Liver (tissue), 9 donors: ENCODE measurements around the gene POLN. TPM values are rescaled to one million over a fixed set of nuclear protein-coding genes. Genes with fewer than 3 reads are reported as not detected.

Experiments used
- DNase-seq: peaks from one replicate; pipeline ENCODE4 v3.0.0-alpha.2; 2017; ENCODE audit warnings: low spot score
- H3K27ac ChIP-seq, 2 donors: one replicate each; pipeline ENCODE4 v1.7.0; 2013; ENCODE audit warnings: inconsistent platforms in 2 of 2, low read length in 2 of 2, control low read depth in 1 of 2, low read depth in 1 of 2, mild to moderate bottlenecking in 1 of 2
- H3K27me3 ChIP-seq, 4 donors: one replicate each; pipeline versions ENCODE4 v1.6.1 to v1.7.0; 2013; ENCODE audit warnings: low read length in 3 of 4, inconsistent platforms in 1 of 4, mild to moderate bottlenecking in 1 of 4, moderate library complexity in 1 of 4; ENCODE audit not compliant: control insufficient read depth in 4 of 4, insufficient read depth in 4 of 4
- H3K36me3 ChIP-seq, 4 donors: one replicate each; pipeline versions ENCODE4 v1.6.1 to v1.7.0; 2013; ENCODE audit warnings: low read length in 3 of 4, mild to moderate bottlenecking in 3 of 4, low read depth in 1 of 4, moderate library complexity in 1 of 4; ENCODE audit not compliant: control insufficient read depth in 4 of 4, insufficient read depth in 3 of 4
- H3K4me1 ChIP-seq, 4 donors: one replicate each; pipeline versions ENCODE4 v1.6.1 to v1.7.0; 2013; ENCODE audit warnings: low read length in 3 of 4, mild to moderate bottlenecking in 3 of 4, moderate library complexity in 1 of 4; ENCODE audit not compliant: control insufficient read depth in 4 of 4, insufficient read depth in 4 of 4
- H3K4me3 ChIP-seq, 3 donors: one replicate each; pipeline versions ENCODE4 v1.6.1 to v1.7.0; 2013; ENCODE audit warnings: low read length in 3 of 3, control low read depth in 1 of 3, low read depth in 1 of 3, mild to moderate bottlenecking in 1 of 3
- H3K9ac ChIP-seq, 2 donors: one replicate each; pipeline ENCODE4 v1.7.0; 2013; ENCODE audit warnings: low read length in 2 of 2, mild to moderate bottlenecking in 2 of 2, moderate library complexity in 2 of 2, control low read depth in 1 of 2, low read depth in 1 of 2
- H3K9me3 ChIP-seq, 4 donors: one replicate each; pipeline versions ENCODE4 v1.6.1 to v1.7.0; 2013; ENCODE audit warnings: low read length in 3 of 4; ENCODE audit not compliant: control insufficient read depth in 4 of 4
- ATF3 ChIP-seq: IDR thresholded peaks from 2 replicates; pipeline ENCODE4 v1.6.1; 2016; ENCODE audit warnings: antibody characterized with exemption
- EGR1 ChIP-seq, 2 donors: IDR thresholded peaks; 2 replicates each; pipeline ENCODE4 v1.6.1; 2016 to 2018; ENCODE audit warnings: antibody characterized with exemption in 2 of 2, low read depth in 2 of 2
- FOXA1 ChIP-seq: IDR thresholded peaks from 2 replicates; pipeline ENCODE4 v1.6.1; 2016; ENCODE audit warnings: antibody characterized with exemption
- FOXA2 ChIP-seq: IDR thresholded peaks from 2 replicates; pipeline ENCODE4 v1.6.1; 2016; ENCODE audit warnings: antibody characterized with exemption
- GABPA ChIP-seq, 2 donors: IDR thresholded peaks in 1 of 2; conservative IDR thresholded peaks in 1 of 2; 2 replicates each; pipeline ENCODE4 v1.6.1; 2016; ENCODE audit warnings: antibody characterized with exemption in 2 of 2, mild to moderate bottlenecking in 1 of 2, moderate library complexity in 1 of 2
- HNF4A ChIP-seq, 2 donors: conservative IDR thresholded peaks; 2 replicates each; pipeline ENCODE4 v1.6.1; 2016; ENCODE audit warnings: antibody characterized with exemption in 2 of 2, mild to moderate bottlenecking in 2 of 2
- HNF4G ChIP-seq: IDR thresholded peaks from 2 replicates; pipeline ENCODE4 v1.6.1; 2016; ENCODE audit warnings: antibody characterized with exemption
- JUND ChIP-seq, 2 donors: IDR thresholded peaks; 2 replicates each; pipeline ENCODE4 v1.6.1; 2016; ENCODE audit warnings: antibody characterized with exemption in 2 of 2
- NR2F2 ChIP-seq: IDR thresholded peaks from 2 replicates; pipeline ENCODE4 v1.6.1; 2016; ENCODE audit warnings: antibody characterized with exemption
- RAD21 ChIP-seq, 2 donors: IDR thresholded peaks; 2 replicates each; pipeline ENCODE4 v1.6.1; 2016; ENCODE audit warnings: antibody characterized with exemption in 2 of 2, mild to moderate bottlenecking in 2 of 2
- REST ChIP-seq: IDR thresholded peaks from 2 replicates; pipeline ENCODE4 v1.6.1; 2016; ENCODE audit warnings: antibody characterized with exemption, mild to moderate bottlenecking
- RXRA ChIP-seq, 2 donors: IDR thresholded peaks; 2 replicates each; pipeline ENCODE4 v1.6.1; 2017 to 2018; ENCODE audit warnings: antibody characterized with exemption in 2 of 2, mild to moderate bottlenecking in 1 of 2
- SP1 ChIP-seq: IDR thresholded peaks from 2 replicates; pipeline ENCODE4 v1.6.1; 2018; ENCODE audit warnings: antibody characterized with exemption, mild to moderate bottlenecking
- TAF1 ChIP-seq: conservative IDR thresholded peaks from 2 replicates; pipeline ENCODE4 v1.6.1; 2016; ENCODE audit warnings: antibody characterized with exemption, mild to moderate bottlenecking
- YY1 ChIP-seq: IDR thresholded peaks from 2 replicates; pipeline ENCODE4 v1.6.1; 2016; ENCODE audit warnings: antibody characterized with exemption, mild to moderate bottlenecking
- ZBTB33 ChIP-seq: IDR thresholded peaks from 2 replicates; pipeline ENCODE4 v1.6.1; 2016; ENCODE audit warnings: antibody characterized with exemption
- WGBS: extraction: QIAGEN DNeasy Blood & Tissue Kit; methylation state at CpG from one replicate; pipeline ENCODE4 v1.1.7; 2013; 5-methylcytosine and 5-hydroxymethylcytosine counted together
- polyA plus RNA-seq, 2 donors: library from polyadenylated mRNA; stranded (reverse) in 1 of 2; unstranded in 1 of 2; fragments of 200-250 nt in 1 of 2; fragments of >200 nt in 1 of 2; fragmentation: Nextera tagmentation in 1 of 2; extraction: Ambion mirVana in 1 of 2; gene quantifications; one replicate each; pipeline versions ENCODE4 v1.2.1 to v1.2.3, GENCODE V29; 2013 to 2015
- total RNA-seq, 2 donors: library from RNA; depleted of rRNA; stranded (reverse); fragments of >200 nt; gene quantifications; one replicate each; pipeline ENCODE4 v1.2.3, GENCODE V29; 2014
- TF ChIP-seq, protein P1 (sequence below): IDR thresholded peaks from 2 replicates; pipeline ENCODE4 v1.6.1; 2016; ENCODE audit warnings: antibody characterized with exemption
- TF ChIP-seq, protein P2 (sequence below): fragments of 150-350 bp; IDR thresholded peaks from 2 replicates; pipeline ENCODE4 v1.5.1; 2017; ENCODE audit warnings: improper control_type of control experiment, low read depth, low read length; ENCODE audit not compliant: missing input control
- donor health status: healthy.
- donor health status: healthy.
- donor health status: healthy.
- donor health status: healthy.
- donor health status: healthy.

The POLN gene
- total and polyA plus RNA-seq, 4 donors: 0.44 to 2.3 (median 1.4) TPM

GRCh38 chr4:2069986-2070385 is 171.9 kb downstream of the POLN start:
- DNase-seq: no peak
- H3K9me3 ChIP-seq: no peaks in the 10 kb centered on the region
- TF ChIP-seq RAD21 (IDR thresholded peaks at IDR 0.05): no peak
- TF ChIP-seq REST: no peak
- TF ChIP-seq FOXA1: no peak
- no peaks in the 10 kb centered on the region for H3K4me1 ChIP-seq
- no peaks in the 10 kb centered on the region for H3K27me3 ChIP-seq
- no peak overlapping the region for H3K4me3 ChIP-seq
- H3K36me3 ChIP-seq: no peaks in the 10 kb centered on the region
- 81% methylated on average over 14 of the region's 14 CpGs for WGBS
- no peak overlapping the region for H3K27ac ChIP-seq
- H3K9ac ChIP-seq: no peak overlapping the region

GRCh38 chr4:2069161-2069971 is 172.6 kb downstream of the POLN start:
- 80% methylated on average over 17 of the region's 17 CpGs for WGBS

More at GRCh38 chr4:2069161-2069971, 172.6 kb downstream of the POLN start:
- Histone ChIP-seq H3K4me1 (no peaks in the 10 kb centered on the region), H3K9me3 (no peaks in the 10 kb centered on the region), H3K27me3 (no peaks in the 10 kb centered on the region), H3K27ac (no peak overlapping the region), H3K9ac (no peak overlapping the region), H3K4me3 (no peak overlapping the region), H3K36me3 (no peaks in the 10 kb centered on the region)
- DNase-seq: no peak
- TF ChIP-seq ZBTB33 (no peak), SP1 (no peak), EGR1 (IDR thresholded peaks at IDR 0.05; ENCODE audit: low read depth in 2 of 2) (no peak), FOXA2 (no peak), FOXA1 (no peak), GABPA (IDR thresholded peaks at IDR 0.05 in 1 of 2, conservative IDR thresholded peaks at IDR 0.05 in 1 of 2) (no peak), HNF4A (conservative IDR thresholded peaks at IDR 0.05) (no peak), HNF4G (no peak), JUND (IDR thresholded peaks at IDR 0.05) (no peak), ATF3 (no peak), REST (no peak), TAF1 (no peak), NR2F2 (no peak), RAD21 (IDR thresholded peaks at IDR 0.05) (no peak), RXRA (IDR thresholded peaks at IDR 0.05) (no peak), YY1 (no peak)
- TF ChIP-seq, protein P1, sequence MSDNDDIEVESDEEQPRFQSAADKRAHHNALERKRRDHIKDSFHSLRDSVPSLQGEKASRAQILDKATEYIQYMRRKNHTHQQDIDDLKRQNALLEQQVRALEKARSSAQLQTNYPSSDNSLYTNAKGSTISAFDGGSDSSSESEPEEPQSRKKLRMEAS: no peak
- TF ChIP-seq, protein P2, sequence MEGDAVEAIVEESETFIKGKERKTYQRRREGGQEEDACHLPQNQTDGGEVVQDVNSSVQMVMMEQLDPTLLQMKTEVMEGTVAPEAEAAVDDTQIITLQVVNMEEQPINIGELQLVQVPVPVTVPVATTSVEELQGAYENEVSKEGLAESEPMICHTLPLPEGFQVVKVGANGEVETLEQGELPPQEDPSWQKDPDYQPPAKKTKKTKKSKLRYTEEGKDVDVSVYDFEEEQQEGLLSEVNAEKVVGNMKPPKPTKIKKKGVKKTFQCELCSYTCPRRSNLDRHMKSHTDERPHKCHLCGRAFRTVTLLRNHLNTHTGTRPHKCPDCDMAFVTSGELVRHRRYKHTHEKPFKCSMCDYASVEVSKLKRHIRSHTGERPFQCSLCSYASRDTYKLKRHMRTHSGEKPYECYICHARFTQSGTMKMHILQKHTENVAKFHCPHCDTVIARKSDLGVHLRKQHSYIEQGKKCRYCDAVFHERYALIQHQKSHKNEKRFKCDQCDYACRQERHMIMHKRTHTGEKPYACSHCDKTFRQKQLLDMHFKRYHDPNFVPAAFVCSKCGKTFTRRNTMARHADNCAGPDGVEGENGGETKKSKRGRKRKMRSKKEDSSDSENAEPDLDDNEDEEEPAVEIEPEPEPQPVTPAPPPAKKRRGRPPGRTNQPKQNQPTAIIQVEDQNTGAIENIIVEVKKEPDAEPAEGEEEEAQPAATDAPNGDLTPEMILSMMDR: no peak
